ENCODE results near the gene NAALAD2. TPM values are rescaled to one million over a fixed set of nuclear protein-coding genes. Genes with fewer than 3 reads are reported as not detected.
"Not testable (repeated sequence)": the region's sequence is repeated elsewhere in the genome, so short reads cannot be mapped to it uniquely, and the experiment has no call there.

NAALAD2 gene
- not detected in 2 replicates for total RNA-seq (2014; rRNA removed; shearing (Covaris generic); ENCODE audit: low replicate concordance)

DNA sequence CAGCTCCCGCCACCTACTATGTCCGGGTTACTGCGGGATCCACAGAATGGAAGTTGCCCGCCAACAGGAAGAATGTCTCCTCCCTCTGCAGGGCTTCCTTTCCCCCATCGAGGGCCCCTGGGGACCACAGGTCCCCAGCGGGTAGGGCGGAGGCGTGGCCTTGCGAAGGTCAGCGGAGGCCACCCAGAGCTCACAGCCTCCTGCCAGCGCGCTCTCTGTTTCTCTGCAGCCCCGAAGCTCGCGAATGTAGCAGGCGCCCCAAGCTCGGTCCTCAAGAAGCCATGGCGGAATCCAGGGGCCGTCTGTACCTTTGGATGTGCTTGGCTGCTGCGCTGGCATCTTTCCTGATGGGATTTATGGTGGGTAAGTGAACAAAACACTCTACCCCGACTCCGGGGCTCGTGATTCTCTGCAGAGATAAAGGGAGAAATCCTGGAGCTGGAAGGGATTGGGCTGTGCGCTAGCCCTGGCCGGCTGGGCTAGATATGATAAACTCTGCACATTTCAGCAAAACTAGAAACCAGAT, at the start of gene NAALAD2:
Gene NAALAD2, plus strand, starts transcription at position 186 of the 526 bp plus-strand sequence. Its CDS starts 96 bp downstream, at position 282.
- Histone ChIP-seq H3K27me3 (peaks cover 19% of the 10 kb centered on the region), H3K36me3 (no peaks in the 10 kb centered on the region), H3K4me3 (peak within 1 kb of the TSS; percentile 50), H3K9me3 (no peaks in the 10 kb centered on the region)
- DNase-seq: peak; percentile 48

DNA sequence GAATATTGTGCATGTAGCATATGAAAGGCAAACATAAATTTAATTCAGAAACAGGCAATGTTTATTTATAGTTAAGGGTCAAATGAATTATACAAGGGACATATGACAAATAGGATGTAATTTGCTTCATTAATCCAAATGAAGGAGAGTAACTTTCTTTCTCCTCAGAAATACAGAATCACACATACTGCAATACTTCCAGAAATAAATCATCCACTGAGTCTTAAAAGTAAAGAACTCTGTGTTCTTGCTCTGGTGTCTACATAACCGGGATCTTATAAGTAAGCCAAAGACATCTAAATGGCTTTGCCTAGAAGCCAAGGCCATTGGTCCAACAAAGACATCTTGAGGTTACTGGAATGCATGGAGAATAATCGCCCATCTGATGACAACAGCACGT, 48.8 kb upstream of the NAALAD2 start, which contains the start of gene UBTFL1:
Gene UBTFL1, plus strand, starts transcription at position 301 of the 400 bp plus-strand sequence. Its CDS starts 0 bp downstream, at position 301.
- not testable (repeated sequence) for H3K4me3 ChIP-seq, DNase-seq

GRCh38 chr11:90088731-90089130, 45.7 kb upstream of the NAALAD2 start:
- H3K9me3 ChIP-seq, H3K27me3 ChIP-seq, H3K4me3 ChIP-seq, H3K36me3 ChIP-seq, DNase-seq: not testable (repeated sequence)

More for the DNA sequence above, 48.8 kb upstream of the NAALAD2 start, which contains the start of gene UBTFL1:
- H3K36me3 ChIP-seq, H3K27me3 ChIP-seq, H3K9me3 ChIP-seq: not testable (repeated sequence)

- H3K4me3 ChIP-seq, H3K9me3 ChIP-seq, H3K27me3 ChIP-seq, DNase-seq, H3K36me3 ChIP-seq: not testable (repeated sequence)
Measured at GRCh38 chr11:90095230-90095924, 39.1 kb upstream of the NAALAD2 start.

DNA sequence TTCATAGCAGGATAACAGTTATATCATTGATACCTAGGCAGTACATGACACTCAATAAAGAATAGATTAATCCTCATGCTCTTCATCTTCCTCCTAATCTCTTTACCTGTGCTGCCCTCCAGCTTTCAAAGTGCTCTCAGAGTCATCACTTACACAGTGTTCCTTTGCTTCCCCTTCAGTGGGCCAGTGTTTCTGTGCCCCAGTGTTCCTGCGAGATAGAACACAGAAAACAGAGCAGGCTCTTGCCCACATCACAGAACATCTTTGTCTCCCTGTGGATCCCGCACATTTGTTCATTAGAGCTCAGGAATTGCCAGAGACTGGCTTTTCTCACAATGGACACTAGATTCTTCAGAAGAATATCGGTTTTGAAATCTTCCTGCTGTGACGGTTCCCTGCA, 36.2 kb upstream of the NAALAD2 start:
- not testable (repeated sequence) for H3K9me3 ChIP-seq, H3K27me3 ChIP-seq, H3K4me3 ChIP-seq, DNase-seq, H3K36me3 ChIP-seq

DNA sequence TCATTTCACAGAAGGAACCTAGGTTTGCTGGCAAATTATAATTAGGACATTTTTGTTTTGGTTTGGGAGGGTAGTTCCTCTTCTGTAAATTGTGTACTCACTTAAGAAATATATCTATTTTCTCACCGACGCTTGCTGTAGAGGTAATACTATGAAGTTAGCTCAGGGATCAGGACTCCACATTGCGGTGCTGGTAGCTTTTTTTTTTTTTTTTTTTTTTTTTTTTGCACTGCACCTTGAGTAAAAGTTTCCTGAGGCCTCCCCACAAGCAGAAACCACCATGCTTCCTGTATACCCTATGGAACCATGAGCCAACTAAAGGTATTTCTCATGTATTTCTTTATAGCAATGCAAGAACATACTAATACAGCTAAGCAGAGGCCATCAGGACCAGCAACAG, 34.0 kb upstream of the NAALAD2 start:
- no peak overlapping the region for H3K4me3 ChIP-seq
- no peaks in the 10 kb centered on the region for H3K36me3 ChIP-seq
- no peaks in the 10 kb centered on the region for H3K9me3 ChIP-seq
- no peaks in the 10 kb centered on the region for H3K27me3 ChIP-seq
- DNase-seq: no peak

DNA sequence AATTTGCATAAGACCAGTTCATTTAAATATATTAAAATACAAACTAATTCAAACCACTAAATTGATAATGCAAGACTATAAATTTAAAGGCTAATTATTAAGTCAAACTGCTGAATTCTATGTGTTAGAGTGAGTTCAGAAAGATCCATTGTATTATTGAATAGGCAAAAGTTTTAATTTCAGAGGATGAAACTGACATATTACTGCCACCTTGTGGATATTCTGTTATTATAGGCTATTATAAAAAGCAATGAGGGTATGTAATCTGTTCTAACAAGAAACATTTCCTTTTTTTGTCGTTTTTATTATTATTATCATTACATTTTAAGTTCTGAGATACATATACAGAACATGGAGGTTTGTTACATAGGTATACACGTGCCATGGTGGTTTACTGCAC, 20.9 kb upstream of the NAALAD2 start:
- H3K36me3 ChIP-seq: no peaks in the 10 kb centered on the region
- H3K4me3 ChIP-seq: no peak overlapping the region
- no peak for DNase-seq

DNA sequence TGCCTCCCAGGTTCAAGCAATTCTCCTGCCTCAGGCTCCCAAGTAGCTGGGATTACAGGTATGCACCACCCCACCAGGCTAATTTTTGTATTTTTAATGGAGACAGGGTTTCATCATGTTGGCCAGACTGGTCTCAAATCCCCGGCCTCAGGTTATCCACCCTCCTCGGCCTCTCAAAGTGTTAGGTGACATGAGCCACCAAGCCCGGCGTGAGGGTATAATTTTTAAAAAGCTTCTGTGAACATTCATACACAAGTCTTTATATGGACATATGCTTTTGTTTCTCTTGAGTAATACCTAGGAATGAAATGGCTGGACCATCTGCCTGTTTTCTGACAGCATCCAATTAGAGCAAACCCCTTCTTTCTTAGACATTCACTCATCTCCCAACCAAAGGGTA, 14.3 kb upstream of the NAALAD2 start:
- no peak for DNase-seq
- no peaks in the 10 kb centered on the region for H3K36me3 ChIP-seq
- H3K27me3 ChIP-seq: no peaks in the 10 kb centered on the region
- H3K4me3 ChIP-seq: no peak overlapping the region
- H3K9me3 ChIP-seq: no peaks in the 10 kb centered on the region

More for the DNA sequence above, 20.9 kb upstream of the NAALAD2 start:
- no peaks in the 10 kb centered on the region for H3K9me3 ChIP-seq
- H3K27me3 ChIP-seq: no peaks in the 10 kb centered on the region

DNA sequence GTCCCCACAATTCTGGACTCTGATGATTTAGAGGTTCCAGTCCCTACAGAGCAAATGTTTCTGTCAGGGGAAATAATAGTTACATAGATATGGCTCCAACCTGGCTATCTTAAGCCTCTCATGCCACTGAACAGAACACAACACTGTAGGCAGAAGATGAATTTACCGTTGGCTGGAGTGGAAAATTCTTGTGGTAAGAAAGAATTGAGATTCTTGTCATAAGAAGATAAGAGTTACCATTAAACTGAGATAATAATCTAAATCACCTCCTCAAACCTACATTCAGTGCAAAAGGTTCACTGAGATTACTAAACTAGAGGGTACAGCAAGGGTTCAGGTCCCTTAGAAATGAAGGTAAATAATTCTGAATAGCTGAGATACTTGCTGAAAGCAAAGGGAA, 10.1 kb upstream of the NAALAD2 start:
- no peaks in the 10 kb centered on the region for H3K9me3 ChIP-seq
- no peaks in the 10 kb centered on the region for H3K36me3 ChIP-seq
- H3K4me3 ChIP-seq: no peak overlapping the region
- no peak for DNase-seq
- H3K27me3 ChIP-seq: no peaks in the 10 kb centered on the region

GRCh38 chr11:90124946-90125345, 9.5 kb upstream of the NAALAD2 start:
- Histone ChIP-seq H3K9me3 (no peaks in the 10 kb centered on the region), H3K36me3 (no peaks in the 10 kb centered on the region)
- no peak for DNase-seq

GRCh38 chr11:90133560-90134477, 644 bp upstream of the NAALAD2 start:
- peak overlapping the region; percentile 50 for H3K4me3 ChIP-seq
- H3K27me3 ChIP-seq: peaks cover 19% of the 10 kb centered on the region
- DNase-seq: no peak
- H3K9me3 ChIP-seq: no peaks in the 10 kb centered on the region
- no peaks in the 10 kb centered on the region for H3K36me3 ChIP-seq

More at GRCh38 chr11:90124946-90125345, 9.5 kb upstream of the NAALAD2 start:
- no peaks in the 10 kb centered on the region for H3K27me3 ChIP-seq
- no peak overlapping the region for H3K4me3 ChIP-seq

- DNase-seq: no peak
- H3K4me3 ChIP-seq: peak overlapping the region; percentile 50
- peaks cover 19% of the 10 kb centered on the region for H3K27me3 ChIP-seq
- no peaks in the 10 kb centered on the region for H3K36me3 ChIP-seq
- H3K9me3 ChIP-seq: no peaks in the 10 kb centered on the region
Measured at GRCh38 chr11:90135016-90135415, 553 bp downstream of the NAALAD2 start.

DNA sequence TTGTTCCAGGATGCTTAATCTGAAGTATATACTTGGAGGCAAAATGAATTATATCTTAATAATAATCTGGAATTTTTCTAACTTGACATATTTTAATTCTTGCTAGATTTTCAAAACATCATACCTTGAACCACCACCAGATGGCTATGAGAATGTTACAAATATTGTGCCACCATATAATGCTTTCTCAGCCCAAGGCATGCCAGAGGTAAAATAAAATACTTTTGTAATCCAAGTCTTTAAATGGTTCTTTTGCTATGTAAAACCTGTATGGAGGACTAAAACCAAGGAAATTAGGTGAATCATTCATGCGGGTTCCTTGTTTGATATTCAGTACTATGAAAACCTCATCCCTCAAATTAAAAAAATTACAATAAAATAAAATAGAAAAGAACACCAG, 14.4 kb downstream of the NAALAD2 start:
- H3K4me3 ChIP-seq: no peak overlapping the region
- H3K36me3 ChIP-seq: no peaks in the 10 kb centered on the region
- no peaks in the 10 kb centered on the region for H3K27me3 ChIP-seq
- no peaks in the 10 kb centered on the region for H3K9me3 ChIP-seq
- DNase-seq: no peak

GRCh38 chr11:90166982-90167573, 32.6 kb downstream of the NAALAD2 start:
- not testable (repeated sequence) for DNase-seq, H3K27me3 ChIP-seq, H3K4me3 ChIP-seq, H3K36me3 ChIP-seq, H3K9me3 ChIP-seq

DNA sequence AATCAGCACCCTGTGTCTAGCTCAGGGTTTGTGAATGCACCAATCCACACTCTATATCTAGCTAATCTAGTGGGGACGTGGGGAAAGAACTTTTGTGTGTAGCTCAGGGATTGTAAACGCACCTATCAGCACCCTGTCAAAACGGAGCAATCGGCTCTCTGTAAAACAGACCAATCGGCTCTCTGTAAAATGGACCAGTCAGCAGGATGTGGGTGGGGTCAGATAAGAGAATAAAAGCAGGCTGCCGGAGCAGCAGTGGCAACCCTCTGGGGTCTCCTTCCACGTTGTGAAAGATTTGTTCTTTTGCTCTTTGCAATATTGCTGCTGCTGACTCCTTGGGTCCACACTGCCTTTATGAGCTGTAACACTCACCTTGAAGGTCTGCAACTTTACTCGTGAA, 33.2 kb downstream of the NAALAD2 start:
- not testable (repeated sequence) for H3K36me3 ChIP-seq, DNase-seq, H3K9me3 ChIP-seq, H3K4me3 ChIP-seq, H3K27me3 ChIP-seq

- no peak overlapping the region for H3K4me3 ChIP-seq
- H3K36me3 ChIP-seq: no peaks in the 10 kb centered on the region
- no peaks in the 10 kb centered on the region for H3K27me3 ChIP-seq
- no peaks in the 10 kb centered on the region for H3K9me3 ChIP-seq
- DNase-seq: no peak
Measured at GRCh38 chr11:90168571-90168970, 34.1 kb downstream of the NAALAD2 start.

GRCh38 chr11:90171359-90171758, 36.9 kb downstream of the NAALAD2 start:
- no peaks in the 10 kb centered on the region for H3K9me3 ChIP-seq
- no peak for DNase-seq
- H3K4me3 ChIP-seq: no peak overlapping the region
- H3K36me3 ChIP-seq: no peaks in the 10 kb centered on the region
- H3K27me3 ChIP-seq: no peaks in the 10 kb centered on the region

All from MG63 (cell line).